Measurements from ENCODE around the gene DHCR7.

The DHCR7 gene

DNA sequence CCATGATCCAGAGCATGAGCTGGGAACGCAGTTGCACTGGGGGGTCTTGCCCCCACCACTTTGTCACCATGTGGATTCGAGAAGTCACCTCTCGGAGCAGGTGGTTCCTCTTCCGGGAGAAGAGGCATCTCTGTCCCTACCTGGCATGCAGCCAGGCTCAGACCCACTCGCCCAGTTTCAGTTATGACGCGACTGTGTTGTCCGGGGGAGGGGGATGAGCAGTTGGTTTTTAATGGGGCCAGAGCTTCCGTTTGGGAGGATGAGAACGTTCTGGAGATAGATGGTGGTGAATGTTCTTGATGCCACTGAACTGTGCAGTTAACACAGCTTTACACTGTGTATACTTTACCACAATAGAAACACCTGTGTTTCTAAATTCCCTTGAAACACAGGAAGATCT, 41.5 kb downstream of the DHCR7 start:
- no peak for FAIRE-seq

DNA sequence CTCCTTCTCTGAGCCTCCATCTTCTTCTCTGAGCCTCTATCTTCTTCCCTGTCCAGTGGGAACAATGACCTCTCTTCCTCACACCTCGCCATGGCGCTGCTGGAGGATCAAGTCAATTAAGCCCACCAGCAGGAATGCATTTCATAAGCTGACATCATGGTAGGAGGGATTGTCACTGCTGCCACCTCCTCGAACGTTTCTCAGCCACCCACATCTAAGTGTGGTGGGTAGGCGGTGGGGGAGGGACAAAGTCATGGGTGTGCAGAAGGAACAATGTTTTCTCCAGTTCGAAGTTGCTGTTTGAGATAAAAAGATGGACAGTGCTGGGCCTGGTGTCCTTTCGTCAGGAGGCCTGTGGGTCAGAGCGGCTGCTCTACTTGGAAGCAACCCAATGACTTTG, 44.0 kb downstream of the DHCR7 start:
- no peak for FAIRE-seq

DNA sequence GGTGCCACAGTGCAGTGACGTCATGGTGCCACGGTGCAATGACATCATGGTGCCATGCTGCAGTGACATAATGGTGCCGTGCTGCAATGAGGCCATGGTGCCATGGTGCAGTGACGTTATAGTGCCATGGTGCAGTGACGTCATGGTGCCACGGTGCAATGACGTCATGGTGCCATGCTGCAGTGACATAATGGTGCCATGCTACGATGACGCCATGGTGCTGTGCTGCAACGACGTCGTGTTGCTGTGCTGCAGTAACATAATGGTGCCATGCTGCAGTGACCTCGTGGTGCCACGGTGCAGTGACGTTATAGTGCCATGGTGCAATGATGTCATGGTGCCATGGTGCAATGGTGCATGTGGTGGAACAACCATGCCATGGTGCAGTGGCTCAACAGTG, 45.3 kb downstream of the DHCR7 start:
- no peak for FAIRE-seq

DNA sequence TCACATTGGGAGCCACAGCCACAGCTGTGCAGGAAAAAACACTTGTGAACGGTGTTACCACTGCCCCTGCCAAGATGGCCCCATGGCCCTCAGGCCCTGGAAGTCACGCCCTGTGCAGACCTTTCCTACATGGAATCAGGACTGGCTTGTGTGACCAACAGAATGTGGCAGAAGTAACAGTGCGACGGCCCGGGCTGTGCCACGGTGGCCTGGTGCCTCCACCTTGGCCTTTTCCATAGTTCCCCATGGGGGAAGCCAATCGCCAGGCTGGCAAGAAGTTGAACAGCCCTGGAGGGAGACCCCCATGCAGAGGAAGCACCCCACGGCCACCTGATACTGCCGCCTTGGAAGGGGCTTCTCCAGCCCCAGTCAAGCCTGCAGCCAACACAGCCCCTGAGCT, 48.0 kb downstream of the DHCR7 start:
- no peak for FAIRE-seq

DNA sequence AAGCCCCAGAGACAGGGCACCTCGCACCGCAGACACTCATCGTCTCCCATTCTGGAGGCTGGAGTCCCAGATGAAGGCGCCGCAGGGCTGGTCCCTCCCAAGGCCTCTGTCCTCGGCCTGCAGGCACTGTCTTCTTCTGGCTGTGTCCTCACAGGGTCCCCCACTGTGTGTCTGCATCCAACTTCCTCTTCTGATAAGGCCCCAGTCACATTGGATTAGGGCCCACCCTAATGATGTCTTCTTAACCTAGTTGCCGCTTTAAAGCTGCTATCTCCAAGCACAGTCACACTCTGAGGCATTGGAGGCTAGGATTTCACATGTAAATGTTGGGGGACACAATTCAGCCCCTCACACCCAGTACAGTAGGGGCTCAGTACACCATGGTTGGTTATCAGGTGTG, 48.9 kb downstream of the DHCR7 start:
- no peak for FAIRE-seq

DNA sequence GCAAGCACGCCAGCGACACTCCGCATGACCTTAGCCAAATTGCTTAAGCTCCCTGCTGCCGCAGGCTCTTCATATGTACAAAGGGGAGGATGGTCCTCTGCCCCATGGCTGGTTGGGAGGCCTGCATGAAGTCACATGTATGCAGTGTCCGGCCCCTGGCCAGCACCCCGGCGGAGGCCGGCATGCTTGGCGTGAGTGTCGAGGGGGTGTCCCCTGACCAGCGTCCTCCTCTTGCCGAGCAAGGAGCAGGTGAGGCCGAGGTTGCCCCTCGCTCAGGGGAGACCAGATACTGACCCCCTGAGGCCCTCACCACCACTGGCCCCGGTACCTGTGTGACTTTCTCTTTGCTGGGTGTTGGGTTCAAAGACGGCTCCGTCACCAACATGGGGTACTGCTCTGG, 50.2 kb downstream of the DHCR7 start:
- no peak for FAIRE-seq

DNA sequence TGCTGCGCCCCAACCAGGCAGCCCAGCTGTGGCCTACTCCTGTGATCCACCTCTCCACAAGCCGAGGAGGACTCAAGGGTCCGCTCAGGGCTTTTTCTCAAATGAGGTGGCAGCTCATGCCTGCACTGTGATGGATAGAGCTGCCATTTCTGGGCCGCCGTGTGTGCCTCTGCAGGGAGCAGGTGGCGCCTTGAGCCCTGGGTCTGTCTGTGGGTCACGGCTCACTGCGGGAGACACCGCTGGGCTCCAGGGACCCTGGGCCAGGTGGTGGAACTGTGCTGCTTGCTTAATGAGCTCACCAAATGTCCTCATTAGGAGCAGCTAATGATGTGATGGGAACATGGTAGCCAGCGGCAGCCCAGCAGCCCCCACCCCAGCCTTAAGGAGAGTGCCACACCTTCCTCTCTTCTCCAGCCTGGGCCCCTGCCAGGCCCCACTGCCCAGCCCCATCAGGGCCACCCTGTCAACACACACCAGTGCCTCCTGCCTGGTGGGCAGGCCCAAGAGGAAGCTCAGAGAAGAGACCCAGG, 50.8 kb downstream of the DHCR7 start:
- FAIRE-seq, result no peak

DNA sequence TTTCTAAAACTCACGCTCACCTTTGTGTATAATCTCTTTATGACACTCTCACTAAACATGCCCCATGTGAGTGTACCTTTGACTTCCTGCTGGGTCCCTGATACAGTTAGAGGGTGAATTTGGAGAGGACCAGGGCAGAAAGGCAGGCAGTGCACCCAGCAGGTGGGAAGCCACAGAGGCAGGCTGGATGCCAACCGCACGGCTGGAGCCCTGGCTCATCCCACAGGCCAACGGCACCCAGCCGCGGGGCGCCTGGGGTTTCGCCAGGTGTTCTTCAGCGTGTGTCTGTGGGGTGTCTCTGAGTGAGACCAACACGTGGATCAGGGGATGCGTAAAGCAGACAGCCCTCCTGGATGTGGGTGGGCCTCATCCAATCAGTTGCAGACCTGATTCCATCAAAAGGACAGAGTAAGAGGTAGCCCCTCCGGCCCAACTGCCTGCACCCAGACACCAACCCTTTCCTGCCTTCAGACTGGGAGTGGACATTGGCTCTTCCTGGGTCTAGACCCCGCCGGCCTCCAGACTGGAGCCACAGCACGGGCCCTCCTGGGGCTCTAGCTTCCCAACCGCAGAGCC, 51.6 kb downstream of the DHCR7 start:
- FAIRE-seq, result no peak

DNA sequence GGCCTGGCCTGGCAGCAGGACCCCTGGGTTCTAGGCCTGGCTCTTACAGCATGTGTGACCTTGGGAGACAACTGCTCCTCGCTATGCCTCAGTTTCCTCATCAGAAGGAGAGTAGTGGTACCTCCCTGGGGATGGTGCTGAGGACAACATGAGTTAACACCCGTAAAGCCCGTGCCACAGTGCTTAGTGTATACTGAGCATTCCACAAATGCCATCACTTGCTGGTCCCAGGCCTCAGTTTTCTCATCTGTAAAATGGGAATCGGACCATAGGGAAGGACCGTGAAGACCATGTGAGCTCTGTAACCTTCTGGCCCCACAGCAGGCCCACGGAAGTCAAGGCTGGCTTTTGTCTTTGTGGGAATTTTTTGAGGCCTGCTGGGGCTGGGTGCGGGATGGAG, 52.4 kb downstream of the DHCR7 start:
- no peak for FAIRE-seq

DNA sequence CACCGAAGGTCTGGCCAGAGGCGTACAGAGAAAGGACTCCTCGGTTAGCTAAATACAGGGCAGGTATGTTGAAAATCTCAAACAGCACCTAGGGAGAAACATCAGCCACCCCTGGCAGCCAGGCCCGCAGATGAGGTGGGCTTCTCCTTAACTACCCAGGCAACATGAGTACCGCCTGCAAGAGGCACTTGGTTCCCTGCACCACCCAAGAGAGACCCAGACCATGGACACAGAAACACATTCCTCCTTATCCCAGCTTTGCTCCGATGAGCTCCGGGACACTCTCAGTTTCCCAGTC, 53.0 kb downstream of the DHCR7 start:
- no peak for FAIRE-seq

DNA sequence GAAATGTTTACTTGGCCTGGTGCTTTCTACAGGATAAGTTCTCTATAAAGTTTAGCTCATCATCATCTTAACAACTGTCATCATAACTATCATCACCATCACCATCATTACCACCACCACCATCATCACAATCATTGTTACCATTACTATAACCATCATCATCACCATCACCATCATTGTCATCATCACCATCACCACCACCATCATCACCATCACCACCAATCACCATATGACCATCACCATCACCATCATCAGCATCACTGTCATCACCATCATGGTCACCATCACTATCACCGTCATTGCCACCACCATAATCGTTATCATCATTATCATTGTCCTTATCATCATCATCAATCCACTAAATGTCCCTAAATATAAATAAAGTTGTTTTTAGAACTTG, 54.9 kb downstream of the DHCR7 start:
- no peak for FAIRE-seq

DNA sequence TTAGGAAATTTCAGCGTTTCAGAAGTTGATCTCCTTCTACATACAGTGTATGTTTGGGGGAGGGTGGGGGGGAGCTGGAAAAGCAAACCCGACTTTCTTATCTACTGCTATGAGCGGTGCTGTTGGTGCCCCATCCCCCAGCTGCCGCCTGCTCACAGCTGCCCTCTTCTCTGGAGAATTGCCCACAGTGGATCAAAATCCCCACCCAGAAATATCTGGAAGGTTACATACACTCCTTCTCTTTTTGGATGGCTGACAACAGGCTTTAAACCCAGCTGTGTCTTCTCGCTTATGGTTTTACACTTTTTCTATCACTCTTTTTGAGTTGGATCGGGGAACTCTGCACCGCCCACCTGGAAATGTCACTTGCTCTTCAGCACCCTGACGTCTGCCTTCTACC, 56.4 kb downstream of the DHCR7 start:
- FAIRE-seq, result no peak

DNA sequence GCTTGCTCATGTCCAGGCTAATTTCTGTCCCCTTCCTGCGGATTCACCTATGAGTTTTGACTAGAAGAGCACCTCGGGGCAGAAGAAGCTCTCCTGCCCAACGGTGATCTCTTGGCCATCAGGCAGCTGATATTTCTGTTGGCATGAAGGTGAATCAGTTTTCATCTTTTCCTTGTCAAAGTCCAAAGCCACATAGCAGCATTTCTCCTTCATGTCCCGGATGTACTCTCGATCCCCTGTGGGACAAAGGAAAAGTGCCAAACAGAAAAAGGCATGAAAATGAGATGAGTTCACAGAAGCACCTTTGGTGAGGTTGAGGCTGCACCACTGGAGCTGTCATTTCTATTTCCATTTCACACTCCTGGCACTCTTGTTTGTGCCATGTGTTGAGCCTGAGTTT, 56.8 kb downstream of the DHCR7 start:
- FAIRE-seq, result no peak

DNA sequence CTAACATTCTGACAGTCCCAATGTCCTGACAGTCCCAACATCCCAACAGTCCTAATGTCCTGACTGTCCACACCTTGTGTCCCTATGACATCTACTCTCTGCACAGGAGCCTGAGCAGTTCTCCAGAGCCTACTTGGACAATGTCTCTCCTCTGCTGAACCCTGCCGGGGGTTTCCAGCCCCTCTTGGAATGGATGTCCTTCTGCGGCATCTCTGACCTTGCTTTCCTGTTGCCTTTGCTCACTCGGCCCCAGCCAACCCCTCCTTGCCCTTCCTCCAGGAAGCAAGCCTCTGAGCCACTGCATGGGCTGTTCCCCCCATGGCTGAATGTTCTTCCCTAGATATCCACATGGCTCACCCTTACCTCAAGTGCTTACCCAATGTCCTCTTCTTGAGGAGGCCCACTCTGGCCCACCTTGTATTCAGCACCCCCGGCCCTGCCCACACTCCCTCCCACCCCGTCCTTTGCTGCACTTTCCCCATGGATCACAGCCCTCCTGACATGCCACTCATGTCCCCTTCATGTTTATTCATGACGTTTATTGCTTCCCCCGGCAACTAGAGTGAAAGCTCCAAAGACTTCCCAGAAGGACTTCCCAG, 59.5 kb downstream of the DHCR7 start:
- no peak for FAIRE-seq

DNA sequence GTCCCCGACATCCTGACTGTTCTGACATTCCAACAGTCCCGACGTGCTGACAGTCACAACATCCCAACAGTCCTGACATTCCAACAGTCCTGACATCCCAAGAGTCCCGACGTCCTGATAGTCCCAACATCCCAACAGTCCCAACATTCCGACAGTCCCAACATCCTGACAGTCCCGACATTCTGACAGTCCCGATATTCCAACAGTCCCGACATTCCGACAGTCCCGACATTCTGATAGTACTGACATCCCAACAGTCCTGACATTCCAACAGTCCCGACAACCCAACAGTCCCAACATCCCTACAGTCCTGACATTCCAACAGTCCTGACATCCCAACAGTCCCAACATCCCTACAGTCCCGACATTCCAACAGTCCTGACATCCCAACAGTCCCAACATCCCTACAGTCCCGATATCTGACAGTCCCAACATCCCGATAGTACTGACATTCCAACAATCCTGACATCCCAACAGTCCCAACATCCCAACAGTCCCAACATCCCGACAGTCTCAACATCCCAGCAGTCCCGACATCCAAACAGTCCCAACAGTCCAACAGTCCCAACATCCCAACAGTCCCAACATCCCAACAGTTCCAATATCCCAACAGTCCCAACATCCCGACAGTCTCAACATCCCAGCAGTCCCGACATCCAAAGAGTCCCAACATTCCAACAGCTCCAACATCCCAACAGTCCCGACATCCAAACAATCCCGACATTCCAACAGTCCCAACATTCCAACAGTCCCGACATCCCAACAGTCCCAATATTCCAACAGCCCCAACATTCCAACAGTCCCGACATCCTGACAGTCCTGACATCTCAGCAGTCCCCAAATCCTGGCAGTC, 60.2 kb downstream of the DHCR7 start:
- FAIRE-seq, result no peak

DNA sequence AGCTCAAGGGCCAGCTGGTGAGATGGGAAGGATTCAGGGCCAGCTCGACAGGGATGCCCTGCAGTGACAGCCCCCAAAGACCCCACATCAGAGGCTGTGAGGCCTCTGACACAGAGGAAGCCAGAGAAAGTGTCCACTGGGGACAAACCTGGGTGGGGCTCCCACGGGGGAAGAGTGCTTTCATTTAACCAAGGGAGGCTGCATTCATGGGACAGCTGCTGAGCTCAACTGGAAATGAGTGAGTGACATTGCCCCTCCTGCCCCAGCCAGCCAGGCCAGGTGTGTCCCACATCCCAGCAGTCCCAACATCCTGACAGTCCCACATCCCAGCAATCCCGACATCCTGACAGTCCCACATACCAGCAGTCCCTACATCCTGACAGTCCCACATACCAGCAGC, 61.0 kb downstream of the DHCR7 start:
- FAIRE-seq, result no peak

DNA sequence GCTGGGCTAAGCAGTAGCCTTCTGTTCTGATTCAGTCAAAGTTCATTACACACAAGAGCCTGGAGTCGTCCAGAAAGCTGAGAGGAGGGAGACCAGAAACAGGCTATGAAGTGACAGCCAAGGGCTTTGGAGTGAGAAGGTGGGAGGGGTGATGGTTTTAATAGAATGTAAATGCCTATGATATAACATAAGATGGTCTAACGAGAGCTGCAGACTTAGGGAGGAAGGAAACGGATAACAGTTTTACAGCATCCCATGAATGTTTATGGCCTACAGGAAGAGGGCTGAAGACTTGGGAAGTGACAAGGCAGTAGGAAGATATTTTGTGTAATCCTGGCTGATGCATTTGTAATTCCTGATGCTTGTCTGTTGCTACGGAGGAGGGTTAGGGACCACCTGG, 62.0 kb downstream of the DHCR7 start:
- no peak for FAIRE-seq

DNA sequence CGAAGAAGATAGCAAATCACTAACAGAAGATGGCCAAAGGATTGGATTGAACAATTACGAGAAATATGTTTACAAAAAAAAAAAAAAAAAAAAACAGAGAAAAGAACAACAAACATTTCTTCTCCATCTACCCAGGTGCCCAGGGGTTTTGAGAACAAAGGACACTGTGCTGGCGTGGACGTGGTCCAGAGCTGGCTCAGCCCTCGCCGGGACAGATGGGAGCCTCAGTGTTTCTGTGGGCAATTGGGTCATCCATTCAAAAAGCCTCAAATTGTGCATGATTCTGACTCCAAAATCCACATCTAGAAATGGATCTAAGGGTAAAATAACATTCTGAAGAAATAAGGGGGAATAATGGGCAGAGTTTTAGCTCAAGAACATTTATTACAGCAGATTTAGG, 63.1 kb downstream of the DHCR7 start:
- FAIRE-seq, result no peak

DNA sequence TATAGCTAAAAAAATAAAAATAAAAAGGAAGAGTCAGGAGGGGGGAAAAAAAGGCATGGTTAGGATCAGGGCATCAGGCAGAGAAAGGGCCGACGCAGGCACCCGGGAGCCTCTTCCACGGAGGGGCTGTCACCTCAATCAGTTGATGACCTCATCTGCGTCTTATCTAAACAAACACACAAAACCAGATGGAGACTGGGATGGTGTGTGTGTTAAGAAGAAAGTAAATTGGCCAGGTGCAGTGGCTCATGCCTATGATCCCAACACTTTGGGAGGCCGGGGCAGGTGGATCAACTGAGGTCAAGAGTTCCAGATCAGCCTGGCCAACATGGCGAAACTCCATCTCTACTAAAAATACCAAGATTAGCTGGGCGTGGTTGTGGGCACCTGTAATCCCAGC, 63.6 kb downstream of the DHCR7 start:
- FAIRE-seq, result no peak
